ENCODE results near the gene U2AF1L4.

The U2AF1L4 gene

DNA sequence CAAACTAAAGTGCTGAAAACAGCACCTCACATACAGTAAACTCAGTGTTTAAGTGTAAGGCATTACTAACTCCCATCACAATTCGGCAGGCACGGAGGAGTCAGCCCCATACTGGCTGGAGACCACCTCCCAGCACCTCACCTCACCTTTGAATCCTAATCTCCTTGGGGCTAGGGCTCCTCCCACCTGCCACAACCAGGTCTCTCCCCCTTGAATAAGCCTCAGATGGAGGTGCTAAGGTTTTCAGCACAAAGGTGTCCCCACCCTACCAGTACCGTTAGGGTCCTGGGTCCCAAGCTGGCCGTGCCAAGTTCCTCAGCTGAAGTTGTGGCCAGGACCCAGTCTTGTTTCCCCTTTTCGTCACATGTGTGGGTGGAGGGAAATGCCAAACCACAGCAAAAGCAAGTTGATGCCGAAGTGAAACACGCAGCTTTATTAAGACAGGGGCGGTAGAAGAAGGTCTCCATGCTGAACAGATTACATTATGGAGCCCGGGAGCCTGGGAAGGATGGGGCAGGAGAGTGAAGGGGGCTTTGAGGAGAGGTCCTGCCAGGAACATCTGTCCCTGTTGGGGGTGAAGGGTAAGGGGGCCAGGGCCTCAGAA is 3.0 kb downstream of the U2AF1L4 start, which contains the start of gene IGFLR1:
IGFLR1 (minus strand) TSS at position 332 of the 604 bp plus-strand sequence. CDS start 1,272 bp downstream, outside the sequence.
- TF ChIP-seq, protein P1, sequence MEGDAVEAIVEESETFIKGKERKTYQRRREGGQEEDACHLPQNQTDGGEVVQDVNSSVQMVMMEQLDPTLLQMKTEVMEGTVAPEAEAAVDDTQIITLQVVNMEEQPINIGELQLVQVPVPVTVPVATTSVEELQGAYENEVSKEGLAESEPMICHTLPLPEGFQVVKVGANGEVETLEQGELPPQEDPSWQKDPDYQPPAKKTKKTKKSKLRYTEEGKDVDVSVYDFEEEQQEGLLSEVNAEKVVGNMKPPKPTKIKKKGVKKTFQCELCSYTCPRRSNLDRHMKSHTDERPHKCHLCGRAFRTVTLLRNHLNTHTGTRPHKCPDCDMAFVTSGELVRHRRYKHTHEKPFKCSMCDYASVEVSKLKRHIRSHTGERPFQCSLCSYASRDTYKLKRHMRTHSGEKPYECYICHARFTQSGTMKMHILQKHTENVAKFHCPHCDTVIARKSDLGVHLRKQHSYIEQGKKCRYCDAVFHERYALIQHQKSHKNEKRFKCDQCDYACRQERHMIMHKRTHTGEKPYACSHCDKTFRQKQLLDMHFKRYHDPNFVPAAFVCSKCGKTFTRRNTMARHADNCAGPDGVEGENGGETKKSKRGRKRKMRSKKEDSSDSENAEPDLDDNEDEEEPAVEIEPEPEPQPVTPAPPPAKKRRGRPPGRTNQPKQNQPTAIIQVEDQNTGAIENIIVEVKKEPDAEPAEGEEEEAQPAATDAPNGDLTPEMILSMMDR (IDR thresholded peaks at IDR 0.05): no peak
- Histone ChIP-seq H3K4me3 (peak within 1 kb of the TSS; percentile 77), H3K27ac (peak within 1 kb of the TSS; percentile 57 to 87)
- DNase-seq (ENCODE audit: low spot score): no peak

DNA sequence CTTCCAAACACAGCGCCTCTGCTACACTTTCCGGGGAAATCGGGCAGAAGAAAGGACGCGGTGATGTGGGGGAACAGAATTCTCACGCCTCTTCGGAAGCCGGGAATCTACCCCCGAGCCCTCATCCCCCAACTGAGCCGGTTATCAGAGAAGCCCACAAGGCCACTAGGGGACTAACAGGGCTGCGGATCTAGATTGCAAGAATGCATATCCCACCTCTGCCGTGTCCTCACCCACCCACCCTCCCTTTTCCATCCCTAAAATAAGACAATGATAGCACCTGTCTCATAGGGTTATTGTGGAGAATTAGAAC is 4.1 kb downstream of the U2AF1L4 start:
- peak overlapping the region; percentile 57 to 87 for H3K27ac ChIP-seq
- DNase-seq (ENCODE audit: low spot score): no peak
- TF ChIP-seq, protein P1 (IDR thresholded peaks at IDR 0.05): no peak
- H3K4me3 ChIP-seq: peak overlapping the region; percentile 77

DNA sequence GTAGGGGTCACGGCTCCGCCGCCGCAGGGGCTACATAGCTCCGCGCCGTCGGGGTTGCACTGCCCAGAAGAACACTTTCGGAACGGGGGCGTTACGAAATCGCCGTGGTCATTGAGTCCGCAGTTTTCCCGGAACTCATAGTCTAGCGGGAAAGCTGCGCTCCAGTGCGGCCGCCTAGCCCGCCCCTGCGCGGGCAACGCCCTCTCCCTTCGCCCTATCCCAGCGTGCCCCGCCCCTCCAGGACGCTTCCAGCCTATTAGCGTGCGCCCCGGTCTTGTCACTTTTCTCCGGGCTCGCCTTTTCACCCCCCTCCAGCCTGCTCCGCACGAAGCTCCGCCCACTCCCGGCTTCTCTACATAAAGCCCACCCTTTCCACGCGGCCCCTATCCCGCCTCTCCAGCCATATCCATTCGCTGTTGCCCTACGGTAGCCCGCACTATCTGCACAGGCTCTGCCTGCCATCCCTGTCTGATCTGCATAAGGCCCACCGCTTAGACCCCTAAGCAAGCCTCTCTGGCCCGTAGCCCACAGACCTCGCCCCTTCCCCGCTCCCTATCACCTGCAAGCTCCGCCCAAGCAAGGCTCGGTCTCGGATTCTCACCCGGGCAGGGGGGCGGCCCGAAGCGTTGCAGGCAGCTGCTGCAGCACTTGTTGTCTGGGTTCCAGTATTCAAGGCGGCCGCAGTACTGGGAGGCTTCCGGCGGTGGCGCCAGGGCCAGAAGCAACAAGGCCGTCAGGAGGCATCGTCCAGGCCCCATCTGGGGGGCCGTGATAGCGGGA is 4.6 kb downstream of the U2AF1L4 start:
- peak; percentile 99 for DNase-seq (ENCODE audit: low spot score)
- TF ChIP-seq, protein P1 (IDR thresholded peaks at IDR 0.05): no peak
- peak overlapping the region; percentile 77 for H3K4me3 ChIP-seq

DNA sequence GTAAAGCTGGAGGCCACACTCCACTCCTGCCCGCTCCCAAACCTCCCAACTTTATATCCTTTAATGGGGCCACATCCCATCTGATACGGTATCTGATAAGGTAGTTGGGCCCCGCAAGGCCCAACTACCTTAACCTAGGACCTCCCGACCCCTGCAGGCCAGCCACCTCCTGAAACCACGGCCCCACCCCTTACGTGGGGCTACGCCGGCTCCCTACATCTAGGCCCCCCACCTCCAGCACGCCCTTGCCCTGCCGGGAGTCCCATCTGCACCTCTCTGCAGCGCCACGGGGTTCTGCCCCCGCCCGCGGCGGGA is 5.2 kb downstream of the U2AF1L4 start:
- Histone ChIP-seq H3K4me3 (peak overlapping the region; percentile 77), H3K27ac (peak overlapping the region; percentile 69 to 87)
- TF ChIP-seq, protein P1 (IDR thresholded peaks at IDR 0.05): no peak
- no peak for DNase-seq (ENCODE audit: low spot score)

More for the DNA sequence above, 4.6 kb downstream of the U2AF1L4 start:
- peak overlapping the region; percentile 69 to 87 for H3K27ac ChIP-seq

DNA sequence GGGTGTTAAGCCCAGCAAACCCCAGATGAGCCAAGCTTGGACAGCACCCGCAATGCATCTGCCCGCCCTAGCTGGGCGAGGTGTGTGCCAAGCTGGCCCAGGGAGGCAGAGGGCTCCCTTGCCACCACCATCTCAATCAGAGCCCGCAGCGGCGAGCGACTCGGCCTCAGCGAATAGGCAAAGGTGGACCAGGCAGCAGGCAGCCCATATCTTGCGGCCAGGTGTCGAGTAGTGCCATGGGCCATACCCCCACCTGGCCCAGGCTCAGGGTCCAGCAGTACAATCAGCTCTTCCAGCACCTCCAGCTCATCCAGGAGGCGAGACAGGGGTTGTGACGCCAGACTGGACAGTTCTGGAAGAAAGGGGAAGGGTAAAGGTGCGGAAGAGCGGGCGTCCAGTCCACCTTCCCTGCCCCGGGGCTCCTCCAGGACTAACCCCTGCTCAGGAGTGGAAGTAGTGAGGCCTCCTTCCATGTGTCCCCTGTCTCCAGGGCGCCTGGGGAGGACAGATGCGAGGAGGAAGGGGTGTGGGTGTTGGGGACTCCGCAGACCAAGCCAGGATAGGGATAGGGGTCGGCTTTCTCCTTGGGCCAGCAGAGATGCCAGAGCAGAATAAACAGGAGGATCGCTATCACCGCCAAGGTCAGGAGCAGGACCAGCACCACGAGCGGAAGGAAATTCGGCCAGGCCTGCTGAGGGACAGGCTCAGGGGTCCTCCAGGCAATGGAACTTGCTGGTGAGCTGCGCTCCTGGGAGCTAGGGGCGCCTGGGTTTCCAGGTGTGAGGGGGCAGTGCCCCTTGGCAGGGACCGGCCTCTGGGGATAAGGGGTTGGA is 5.7 kb downstream of the U2AF1L4 start:
- DNase-seq (ENCODE audit: low spot score): no peak
- peak overlapping the region; percentile 69 to 87 for H3K27ac ChIP-seq
- TF ChIP-seq, protein P1 (IDR thresholded peaks at IDR 0.05): no peak

DNA sequence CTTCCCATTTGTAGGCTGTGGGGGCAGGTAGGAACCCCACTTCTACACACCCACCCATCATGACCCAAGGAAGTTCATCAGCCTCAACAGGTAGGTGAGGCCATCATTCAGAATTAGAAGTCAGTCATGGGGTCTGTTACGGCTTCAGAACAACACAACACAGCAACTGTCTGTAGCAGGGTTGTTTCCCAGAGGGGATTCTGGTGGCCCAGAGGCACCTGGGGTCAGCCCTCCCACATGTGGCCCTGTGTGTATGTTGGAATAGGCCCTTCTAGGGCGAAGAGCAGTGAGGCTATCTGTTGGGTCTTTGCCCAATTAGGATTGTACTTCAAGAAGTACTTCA is 6.4 kb downstream of the U2AF1L4 start:
- Histone ChIP-seq H3K27ac (no peak overlapping the region), H3K4me3 (no peak overlapping the region)
- DNase-seq (ENCODE audit: low spot score): no peak
- TF ChIP-seq, protein P1 (IDR thresholded peaks at IDR 0.05): no peak

More for the DNA sequence above, 5.7 kb downstream of the U2AF1L4 start:
- H3K4me3 ChIP-seq: peak overlapping the region; percentile 77
